SK-N-SH (cell line): ENCODE measurements around the gene PLA2G6. TPM values are rescaled to one million over a fixed set of nuclear protein-coding genes. Genes with fewer than 3 reads are reported as not detected.

Experiments
- CTCF ChIA-PET: fragments of 300-600, 350-600 bp; formaldehyde crosslinking; extraction: SDS; loops from one replicate; lab custom pipeline; 2021; lab: Yijun Ruan, JAX
- POLR2A ChIA-PET: fragments of 350-600 bp; sonication (Branson Sonifier 250); formaldehyde crosslinking; extraction: SDS; loops from one replicate; lab custom pipeline; 2020; ENCODE audit warnings: antibody characterized with exemption, inconsistent platforms; lab: Yijun Ruan, JAX
- DNase-seq: peaks from one replicate; pipeline ENCODE4 v3.0.0; 2012
- H2AFZ ChIP-seq: fragments of 200-600 bp; sonication (generic); 2 replicates; pipeline ENCODE4 v1.8.1; 2016; ENCODE audit warnings: antibody characterized with exemption, mild to moderate bottlenecking, low read depth
- H3F3A ChIP-seq: fragments of 200-600 bp; sonication (generic); replicated peaks from 2 replicates; pipeline ENCODE3; 2016; ENCODE audit warnings: antibody characterized with exemption, mild to moderate bottlenecking; ENCODE audit not compliant: insufficient read depth
- H3K27ac ChIP-seq, 2 experiments: fragments of 200-500 bp in 1 of 2; fragments of 200-600 bp in 1 of 2; sonication (Bioruptor generic) in 1 of 2; sonication (generic), shearing (Covaris generic) in 1 of 2; 2 replicates each; pipeline versions ENCODE4 v1.5.1 to v1.6.1; 2014 to 2016; ENCODE audit warnings: low read depth in 2 of 2, inconsistent platforms in 1 of 2, low read length in 1 of 2, mild to moderate bottlenecking in 1 of 2, mixed read lengths in 1 of 2
- H3K27me3 ChIP-seq: fragments of 200-600 bp; sonication (generic), shearing (Covaris generic); 2 replicates; pipeline ENCODE4 v1.6.1; 2016; ENCODE audit warnings: mixed run types; ENCODE audit not compliant: insufficient read depth
- H3K36me3 ChIP-seq, 2 experiments: fragments of 200-500 bp in 1 of 2; fragments of 200-600 bp in 1 of 2; sonication (Bioruptor generic) in 1 of 2; sonication (generic) in 1 of 2; replicated peaks in 1 of 2; 2 replicates each; pipeline versions ENCODE3 to v1.5.1; 2014 to 2016; ENCODE audit warnings: low read length in 1 of 2, mild to moderate bottlenecking in 1 of 2; ENCODE audit not compliant: insufficient read depth in 2 of 2, control insufficient read depth in 1 of 2
- H3K4me1 ChIP-seq, 2 experiments: fragments of 200-500 bp in 1 of 2; fragments of 200-600 bp in 1 of 2; sonication (Bioruptor generic) in 1 of 2; sonication (generic), shearing (Covaris generic) in 1 of 2; 2 replicates each; pipeline versions ENCODE4 v1.5.1 to v1.6.1; 2014 to 2016; ENCODE audit warnings: low read depth in 1 of 2, low read length in 1 of 2, mixed run types in 1 of 2; ENCODE audit not compliant: insufficient read depth in 2 of 2, control insufficient read depth in 1 of 2
- H3K4me2 ChIP-seq: fragments of 200-600 bp; sonication (generic), shearing (Covaris generic); 2 replicates; pipeline ENCODE4 v1.6.1; 2017; ENCODE audit warnings: mixed run types
- H3K4me3 ChIP-seq, 2 experiments: fragments of 200-500 bp in 1 of 2; fragments of 200-600 bp in 1 of 2; sonication (Bioruptor generic) in 1 of 2; sonication (generic), shearing (Covaris generic) in 1 of 2; 2 replicates each; pipeline versions ENCODE4 v1.5.1 to v1.8.1; 2014 to 2016; ENCODE audit warnings: low read depth in 2 of 2, inconsistent platforms in 1 of 2, low read length in 1 of 2, mild to moderate bottlenecking in 1 of 2, mixed read lengths in 1 of 2, moderate library complexity in 1 of 2
- H3K79me2 ChIP-seq: fragments of 200-600 bp; sonication (generic); 2 replicates; pipeline ENCODE4 v1.8.1; 2017; ENCODE audit warnings: mild to moderate bottlenecking; ENCODE audit not compliant: insufficient read depth
- H3K9ac ChIP-seq: fragments of 200-600 bp; sonication (generic); 2 replicates; pipeline ENCODE4 v1.6.1; 2017; ENCODE audit warnings: mixed run types
- H3K9me2 ChIP-seq: fragments of 200-600 bp; sonication (generic); 2 replicates; pipeline ENCODE4 v1.6.1; 2017; ENCODE audit warnings: mixed run types
- H3K9me3 ChIP-seq: fragments of 200-600 bp; sonication (generic); 2 replicates; pipeline ENCODE4 v1.6.1; 2017; ENCODE audit warnings: mixed run types, mild to moderate bottlenecking, moderate library complexity
- H4K20me1 ChIP-seq: fragments of 200-600 bp; sonication (generic); 2 replicates; pipeline ENCODE4 v1.6.1; 2017; ENCODE audit warnings: mild to moderate bottlenecking, mixed run types; ENCODE audit not compliant: insufficient read depth
- CHD2 ChIP-seq: fragments of 150-350 bp; IDR thresholded peaks from 2 replicates; pipeline ENCODE4 v1.6.1; 2018; ENCODE audit warnings: low read length; ENCODE audit not compliant: partially characterized antibody
- ELF1 ChIP-seq: IDR thresholded peaks from 2 replicates; pipeline ENCODE4 v1.4.0; 2012
- EZH2phosphoT487 ChIP-seq: fragments of 200-600 bp; sonication (generic); IDR thresholded peaks from 2 replicates; pipeline ENCODE4 v1.6.1; 2017; ENCODE audit warnings: low read depth, mixed run types, mild to moderate bottlenecking, antibody characterized with exemption, moderate library complexity, borderline replicate concordance
- FOXM1 ChIP-seq: IDR thresholded peaks from 2 replicates; pipeline ENCODE4 v1.4.0; 2012; ENCODE audit warnings: low read depth, mild to moderate bottlenecking
- MXI1 ChIP-seq: IDR thresholded peaks from 2 replicates; pipeline ENCODE4 v1.6.1; 2012; ENCODE audit warnings: mild to moderate bottlenecking, low read depth, low read length, improper control_type of control experiment
- POLR2AphosphoS5 ChIP-seq: IDR thresholded peaks from 2 replicates; pipeline ENCODE4 v1.6.1; 2012; ENCODE audit warnings: low read depth, low read length
- RAD21 ChIP-seq: IDR thresholded peaks from 2 replicates; pipeline ENCODE4 v1.6.1; 2012; ENCODE audit warnings: mild to moderate bottlenecking, low read length
- RFX5 ChIP-seq: IDR thresholded peaks from 2 replicates; pipeline ENCODE4 v1.6.1; 2012; ENCODE audit warnings: mild to moderate bottlenecking, improper control_type of control experiment, low read length
- RXRA ChIP-seq: IDR thresholded peaks from 2 replicates; pipeline ENCODE4 v1.4.0; 2012; ENCODE audit warnings: low read depth, mild to moderate bottlenecking, borderline replicate concordance
- SMC3 ChIP-seq: IDR thresholded peaks from 2 replicates; pipeline ENCODE4 v1.6.1; 2012; ENCODE audit warnings: low read depth, low read length, improper control_type of control experiment
- YY1 ChIP-seq: IDR thresholded peaks from 2 replicates; pipeline ENCODE4 v1.4.0; 2012; ENCODE audit warnings: low read depth, mild to moderate bottlenecking
- WGBS: methylation state at CpG from one replicate; pipeline ENCODE4 v1.1.6; 2017; ENCODE audit warnings: low lambda C conversion rate; 5-methylcytosine and 5-hydroxymethylcytosine counted together
- polyA plus RNA-seq, 3 experiments: library from polyadenylated mRNA; depleted of rRNA; stranded (reverse); fragments of >200 nt; gene quantifications; 2 replicates each; pipeline ENCODE4 v1.2.3, GENCODE V29; 2012
- TF ChIP-seq, protein P1 (sequence below): IDR thresholded peaks from 2 replicates; pipeline ENCODE4; 2012
- TF ChIP-seq, protein P2 (sequence below): IDR thresholded peaks from 2 replicates; pipeline ENCODE4 v1.4.0; 2012; ENCODE audit warnings: low read depth, borderline replicate concordance
- TF ChIP-seq, protein P3 (sequence below): fragments of 200-600 bp; sonication (generic); IDR thresholded peaks from 2 replicates; pipeline ENCODE4 v1.6.1; 2017; ENCODE audit warnings: antibody characterized with exemption, mild to moderate bottlenecking, moderate library complexity

PLA2G6 gene
- polyA plus RNA-seq, 1 of the 3 experiments (the other 2 are of a cell fraction), result 10.5 TPM

DNA sequence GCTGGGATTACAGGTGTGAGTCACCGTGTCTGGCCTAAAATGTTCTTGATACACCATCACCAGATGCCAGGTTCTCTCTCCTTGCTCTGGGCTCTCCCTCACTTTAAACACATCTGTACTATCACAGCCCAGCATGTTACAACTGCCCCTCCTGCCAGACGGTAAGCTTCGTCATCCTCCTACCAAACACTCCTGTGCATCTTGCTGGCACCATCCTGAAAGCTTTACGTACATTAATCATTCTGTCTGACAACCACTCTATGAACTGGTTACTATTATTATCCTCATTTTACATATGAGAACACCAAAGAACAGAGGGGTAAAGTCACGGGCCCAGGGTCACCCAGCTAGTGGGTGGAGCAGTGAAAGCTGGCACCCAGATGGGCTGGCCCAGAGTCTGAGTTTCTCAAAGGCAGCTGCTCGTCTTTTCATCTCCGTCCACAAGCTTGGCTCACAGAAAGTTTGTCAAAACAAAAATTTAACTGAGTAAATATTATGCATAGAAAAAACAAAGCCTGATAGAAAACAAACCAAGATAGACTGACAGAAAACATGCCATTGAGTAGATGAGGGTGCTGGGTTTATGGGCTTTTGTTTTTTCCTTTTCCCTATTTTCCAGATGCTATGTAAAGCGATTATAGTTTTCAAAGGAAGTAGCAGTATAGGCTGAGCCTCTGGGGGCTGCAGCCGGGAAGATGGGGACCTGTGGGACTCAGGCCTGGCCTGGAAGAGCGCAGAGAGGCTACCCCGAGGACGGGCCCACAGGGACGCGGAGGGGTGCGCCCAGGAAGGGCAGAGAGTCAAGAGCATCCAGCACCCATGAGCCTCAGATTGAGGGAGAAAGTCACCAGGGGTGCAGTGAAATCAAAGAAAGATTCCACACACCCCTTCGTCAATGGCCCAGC is 9.5 kb downstream of the PLA2G6 start (continued):
- TF ChIP-seq, protein P1, sequence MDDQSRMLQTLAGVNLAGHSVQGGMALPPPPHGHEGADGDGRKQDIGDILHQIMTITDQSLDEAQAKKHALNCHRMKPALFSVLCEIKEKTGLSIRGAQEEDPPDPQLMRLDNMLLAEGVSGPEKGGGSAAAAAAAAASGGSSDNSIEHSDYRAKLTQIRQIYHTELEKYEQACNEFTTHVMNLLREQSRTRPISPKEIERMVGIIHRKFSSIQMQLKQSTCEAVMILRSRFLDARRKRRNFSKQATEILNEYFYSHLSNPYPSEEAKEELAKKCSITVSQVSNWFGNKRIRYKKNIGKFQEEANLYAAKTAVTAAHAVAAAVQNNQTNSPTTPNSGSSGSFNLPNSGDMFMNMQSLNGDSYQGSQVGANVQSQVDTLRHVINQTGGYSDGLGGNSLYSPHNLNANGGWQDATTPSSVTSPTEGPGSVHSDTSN, result no peak
- TF ChIP-seq ELF1, result no peak
- no peak for TF ChIP-seq RAD21
- TF ChIP-seq, all 33 proteins: peak for 0

DNA sequence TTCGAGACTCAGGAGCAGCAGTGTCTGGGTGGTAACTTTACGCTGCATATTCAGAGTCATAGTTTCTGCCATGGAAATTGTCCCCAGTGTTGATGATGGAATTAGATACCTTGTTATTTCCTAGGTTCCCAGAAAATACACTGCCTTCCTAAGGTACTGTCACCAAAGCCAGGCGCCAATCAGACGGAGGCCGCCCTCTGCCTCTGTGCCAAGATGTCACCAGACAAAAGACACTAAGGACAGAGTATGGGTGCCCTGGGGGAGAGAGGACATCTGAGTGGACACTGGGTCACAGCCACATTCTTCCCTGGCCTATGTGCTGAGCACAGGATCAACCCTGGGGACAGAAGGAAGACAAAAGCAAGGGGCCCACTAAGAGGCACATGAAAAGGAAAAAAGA is 11.2 kb downstream of the PLA2G6 start:
- H3K9me3 ChIP-seq, result no peaks in the 10 kb centered on the region
- no peaks in the 10 kb centered on the region for H3K79me2 ChIP-seq
- 100% methylated on average over 2 of the region's 5 CpGs for WGBS
- no peak overlapping the region for H2AFZ ChIP-seq
- no peak for DNase-seq
- POLR2A ChIA-PET, result no interaction called here
- no peak overlapping the region for H3K27ac ChIP-seq
- H3K9ac ChIP-seq, result no peak overlapping the region
- no peaks in the 10 kb centered on the region for H3F3A ChIP-seq
- H3K4me3 ChIP-seq, result no peak overlapping the region
- no peaks in the 10 kb centered on the region for H3K27me3 ChIP-seq
- H3K36me3 ChIP-seq, result no peaks in the 10 kb centered on the region
- CTCF ChIA-PET, result no interaction called here
- no peaks in the 10 kb centered on the region for H3K9me2 ChIP-seq
- no peaks in the 10 kb centered on the region for H4K20me1 ChIP-seq
- peaks cover 0 to 14% of the 10 kb centered on the region in 2 experiments; a peak in 1 of 4 replicates for H3K4me1 ChIP-seq
- TF ChIP-seq CHD2 (no peak), POLR2AphosphoS5 (no peak), SMC3 (no peak), RFX5 (no peak), MXI1 (no peak), FOXM1 (no peak), RXRA (no peak), YY1 (no peak), EZH2phosphoT487 (no peak)
- TF ChIP-seq, protein P2, sequence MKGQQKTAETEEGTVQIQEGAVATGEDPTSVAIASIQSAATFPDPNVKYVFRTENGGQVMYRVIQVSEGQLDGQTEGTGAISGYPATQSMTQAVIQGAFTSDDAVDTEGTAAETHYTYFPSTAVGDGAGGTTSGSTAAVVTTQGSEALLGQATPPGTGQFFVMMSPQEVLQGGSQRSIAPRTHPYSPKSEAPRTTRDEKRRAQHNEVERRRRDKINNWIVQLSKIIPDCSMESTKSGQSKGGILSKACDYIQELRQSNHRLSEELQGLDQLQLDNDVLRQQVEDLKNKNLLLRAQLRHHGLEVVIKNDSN, result no peak
- TF ChIP-seq, protein P3, sequence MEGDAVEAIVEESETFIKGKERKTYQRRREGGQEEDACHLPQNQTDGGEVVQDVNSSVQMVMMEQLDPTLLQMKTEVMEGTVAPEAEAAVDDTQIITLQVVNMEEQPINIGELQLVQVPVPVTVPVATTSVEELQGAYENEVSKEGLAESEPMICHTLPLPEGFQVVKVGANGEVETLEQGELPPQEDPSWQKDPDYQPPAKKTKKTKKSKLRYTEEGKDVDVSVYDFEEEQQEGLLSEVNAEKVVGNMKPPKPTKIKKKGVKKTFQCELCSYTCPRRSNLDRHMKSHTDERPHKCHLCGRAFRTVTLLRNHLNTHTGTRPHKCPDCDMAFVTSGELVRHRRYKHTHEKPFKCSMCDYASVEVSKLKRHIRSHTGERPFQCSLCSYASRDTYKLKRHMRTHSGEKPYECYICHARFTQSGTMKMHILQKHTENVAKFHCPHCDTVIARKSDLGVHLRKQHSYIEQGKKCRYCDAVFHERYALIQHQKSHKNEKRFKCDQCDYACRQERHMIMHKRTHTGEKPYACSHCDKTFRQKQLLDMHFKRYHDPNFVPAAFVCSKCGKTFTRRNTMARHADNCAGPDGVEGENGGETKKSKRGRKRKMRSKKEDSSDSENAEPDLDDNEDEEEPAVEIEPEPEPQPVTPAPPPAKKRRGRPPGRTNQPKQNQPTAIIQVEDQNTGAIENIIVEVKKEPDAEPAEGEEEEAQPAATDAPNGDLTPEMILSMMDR, result no peak
- TF ChIP-seq, protein P1, result no peak
- H3K4me2 ChIP-seq, result no peak overlapping the region
